Activated CD4-positive, alpha-beta T cell treated with anti-CD3 and anti-CD28 coated beads for 24 hours (primary cell): ENCODE results near the gene RGPD4.

Experiments used
- DNase-seq, 2 donors: peaks; one replicate each; pipeline ENCODE4 v3.0.0-alpha.2; 2020; ENCODE audit warnings: low read depth in 2 of 2

RGPD4 gene

GRCh38 chr2:107927034-107927534, 100.4 kb downstream of the RGPD4 start:
- no peak for DNase-seq

- DNase-seq, result no peak
Observed at GRCh38 chr2:107931412-107931811, 104.7 kb downstream of the RGPD4 start.

- DNase-seq, result no peak
Observed at GRCh38 chr2:107932488-107932887, 105.8 kb downstream of the RGPD4 start.

GRCh38 chr2:107932979-107933378, 106.3 kb downstream of the RGPD4 start:
- DNase-seq, result no peak

- no peak for DNase-seq
Observed at GRCh38 chr2:107936433-107937359, 110.0 kb downstream of the RGPD4 start.
